PC-3 (cell line): ENCODE data around the gene UNK.

Experiments
- EZH2 ChIP-seq: fragments of 300-600 bp; sonication (generic); IDR thresholded peaks from one replicate; pipeline ENCODE4 v1.6.1; 2017; ENCODE audit warnings: antibody characterized with exemption, mild to moderate bottlenecking, low read length; ENCODE audit not compliant: unreplicated experiment
- EZH2phosphoT487 ChIP-seq: fragments of 300-600 bp; sonication (generic); IDR thresholded peaks from 2 replicates; pipeline ENCODE4 v1.6.1; 2018; ENCODE audit warnings: mild to moderate bottlenecking, antibody characterized with exemption, low read length, borderline replicate concordance
- TF ChIP-seq, protein P1 (sequence below): fragments of 300-600 bp; sonication (generic); conservative IDR thresholded peaks from 2 replicates; pipeline ENCODE4 v1.5.1; 2017; ENCODE audit warnings: antibody characterized with exemption, low read depth, mild to moderate bottlenecking, low read length

DNA sequence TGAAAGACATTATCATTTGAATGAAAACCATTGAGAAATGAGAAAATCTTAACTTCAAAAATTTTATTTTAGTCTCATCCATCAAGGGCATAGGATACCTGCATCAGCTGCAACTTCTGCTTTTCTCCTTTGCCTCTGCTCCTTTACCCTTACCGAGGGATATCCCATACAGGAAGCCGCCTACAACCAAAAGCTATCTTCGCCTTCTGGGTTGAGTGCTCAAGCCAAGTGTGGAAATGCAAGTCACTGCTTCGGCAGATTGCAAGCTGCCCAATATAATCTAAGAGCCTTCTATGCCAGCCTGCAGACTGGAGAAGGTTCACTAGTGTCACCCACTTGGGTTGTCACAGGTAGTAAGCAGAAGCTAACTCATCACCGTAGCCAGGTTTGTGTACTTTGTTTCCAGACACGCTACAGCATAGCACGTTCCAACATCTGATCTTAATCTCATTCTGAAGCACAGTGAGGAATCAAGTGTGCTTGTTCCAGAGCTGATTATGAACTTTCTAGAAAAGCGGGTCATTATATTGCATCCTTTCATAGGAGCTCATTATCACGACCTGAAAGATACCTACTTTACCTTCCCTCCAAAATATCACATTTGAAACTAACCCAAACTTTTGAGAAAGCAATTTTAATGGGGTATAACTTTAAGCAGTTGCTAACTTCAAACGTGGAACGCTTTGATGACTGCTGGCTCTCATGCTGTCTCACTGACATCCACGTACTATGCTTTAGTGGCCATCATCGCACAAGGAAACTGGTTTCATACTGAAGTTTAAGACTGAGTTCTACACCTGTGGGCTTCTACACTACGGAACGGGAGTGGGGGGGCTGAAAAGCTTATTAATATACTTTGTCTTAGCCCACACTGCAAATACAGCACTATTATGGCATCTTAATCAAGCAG is 8.0 kb upstream of the UNK start:
- TF ChIP-seq, protein P1, sequence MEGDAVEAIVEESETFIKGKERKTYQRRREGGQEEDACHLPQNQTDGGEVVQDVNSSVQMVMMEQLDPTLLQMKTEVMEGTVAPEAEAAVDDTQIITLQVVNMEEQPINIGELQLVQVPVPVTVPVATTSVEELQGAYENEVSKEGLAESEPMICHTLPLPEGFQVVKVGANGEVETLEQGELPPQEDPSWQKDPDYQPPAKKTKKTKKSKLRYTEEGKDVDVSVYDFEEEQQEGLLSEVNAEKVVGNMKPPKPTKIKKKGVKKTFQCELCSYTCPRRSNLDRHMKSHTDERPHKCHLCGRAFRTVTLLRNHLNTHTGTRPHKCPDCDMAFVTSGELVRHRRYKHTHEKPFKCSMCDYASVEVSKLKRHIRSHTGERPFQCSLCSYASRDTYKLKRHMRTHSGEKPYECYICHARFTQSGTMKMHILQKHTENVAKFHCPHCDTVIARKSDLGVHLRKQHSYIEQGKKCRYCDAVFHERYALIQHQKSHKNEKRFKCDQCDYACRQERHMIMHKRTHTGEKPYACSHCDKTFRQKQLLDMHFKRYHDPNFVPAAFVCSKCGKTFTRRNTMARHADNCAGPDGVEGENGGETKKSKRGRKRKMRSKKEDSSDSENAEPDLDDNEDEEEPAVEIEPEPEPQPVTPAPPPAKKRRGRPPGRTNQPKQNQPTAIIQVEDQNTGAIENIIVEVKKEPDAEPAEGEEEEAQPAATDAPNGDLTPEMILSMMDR, result no peak
- TF ChIP-seq EZH2phosphoT487 (no peak), EZH2 (no peak)
